Islet of Langerhans (tissue), 1 donor: ENCODE results near the gene ABLIM1.

Experiments
- FAIRE-seq: peaks from one replicate; lab custom pipeline; 2011; peaks lifted over from hg19 to GRCh38; lab: Jason Lieb, UNC

Gene ABLIM1

DNA sequence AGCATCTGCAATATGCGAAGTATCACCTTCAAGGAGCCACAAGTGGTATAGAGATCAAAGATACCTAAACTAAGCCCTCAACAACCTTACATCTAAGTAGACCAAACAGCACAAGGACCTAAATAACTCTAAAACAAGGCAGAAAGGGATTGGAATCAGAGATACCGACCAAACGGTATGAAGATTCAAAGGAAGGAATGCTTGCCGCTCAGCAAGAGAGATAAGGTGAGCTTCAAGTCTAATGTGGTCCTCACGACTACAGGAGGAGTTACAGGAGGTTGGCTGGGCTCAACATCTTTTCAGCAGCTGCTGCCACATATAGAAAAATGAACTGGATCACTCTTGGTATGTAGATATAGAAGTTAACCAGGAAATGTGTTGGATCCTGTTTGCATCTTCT lies 11.6 kb downstream of the ABLIM1 start:
- FAIRE-seq = no peak

DNA sequence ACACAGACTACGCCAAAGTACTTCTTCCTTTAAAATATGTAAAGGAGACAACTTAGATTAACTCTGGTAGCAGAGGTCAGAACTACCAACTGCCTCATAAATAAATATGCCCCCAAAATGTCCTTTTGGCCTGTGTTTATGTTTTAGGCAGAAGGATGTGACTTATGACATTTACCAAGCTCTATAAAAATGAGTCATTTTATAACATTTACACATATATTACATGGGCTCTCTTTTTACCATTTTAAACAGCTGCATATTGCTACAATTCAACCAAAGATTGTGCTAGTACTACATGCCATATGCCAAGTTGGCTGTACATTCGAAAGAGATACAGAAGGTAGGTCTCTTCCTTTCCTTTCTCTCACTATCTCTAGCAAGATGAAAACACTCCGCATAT lies 12.4 kb downstream of the ABLIM1 start:
- no peak for FAIRE-seq

DNA sequence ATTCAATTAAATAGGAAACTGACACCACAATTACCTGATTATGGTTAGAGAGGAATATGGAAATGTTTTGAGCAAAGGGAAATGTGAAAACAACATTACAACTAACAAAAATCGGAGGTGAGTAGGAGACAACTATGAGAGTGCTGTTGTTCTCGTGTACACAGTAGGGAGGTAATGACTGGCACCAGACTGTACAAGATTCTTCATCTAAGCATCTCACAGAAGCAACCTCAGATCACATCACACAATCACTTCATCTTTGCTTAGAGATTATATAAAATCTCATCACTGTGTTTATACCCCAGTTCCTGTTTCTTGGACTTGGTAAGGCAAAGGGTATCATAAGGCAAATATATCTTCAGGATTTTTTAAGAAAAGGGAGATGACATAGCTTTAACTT lies 14.9 kb downstream of the ABLIM1 start:
- FAIRE-seq = peak; percentile 13

DNA sequence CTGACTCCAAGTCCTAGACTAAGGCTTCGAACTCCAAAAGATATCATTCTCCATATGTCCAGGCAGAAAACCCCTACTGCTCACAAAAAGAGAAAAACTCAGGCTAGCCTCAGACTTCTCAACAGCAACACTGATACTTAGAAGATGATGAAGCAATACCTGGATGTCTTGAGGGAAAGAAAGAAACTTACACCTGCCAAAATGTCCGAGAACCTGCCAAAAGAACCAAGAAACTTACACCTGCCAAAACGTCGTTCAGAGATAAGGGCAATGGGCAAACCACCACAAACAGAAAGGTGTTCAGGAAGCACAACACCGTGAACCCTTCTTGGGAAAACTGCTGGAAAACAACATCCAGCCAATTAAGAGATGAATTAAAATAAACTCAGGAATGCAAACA lies 15.3 kb downstream of the ABLIM1 start:
- FAIRE-seq = no peak

DNA sequence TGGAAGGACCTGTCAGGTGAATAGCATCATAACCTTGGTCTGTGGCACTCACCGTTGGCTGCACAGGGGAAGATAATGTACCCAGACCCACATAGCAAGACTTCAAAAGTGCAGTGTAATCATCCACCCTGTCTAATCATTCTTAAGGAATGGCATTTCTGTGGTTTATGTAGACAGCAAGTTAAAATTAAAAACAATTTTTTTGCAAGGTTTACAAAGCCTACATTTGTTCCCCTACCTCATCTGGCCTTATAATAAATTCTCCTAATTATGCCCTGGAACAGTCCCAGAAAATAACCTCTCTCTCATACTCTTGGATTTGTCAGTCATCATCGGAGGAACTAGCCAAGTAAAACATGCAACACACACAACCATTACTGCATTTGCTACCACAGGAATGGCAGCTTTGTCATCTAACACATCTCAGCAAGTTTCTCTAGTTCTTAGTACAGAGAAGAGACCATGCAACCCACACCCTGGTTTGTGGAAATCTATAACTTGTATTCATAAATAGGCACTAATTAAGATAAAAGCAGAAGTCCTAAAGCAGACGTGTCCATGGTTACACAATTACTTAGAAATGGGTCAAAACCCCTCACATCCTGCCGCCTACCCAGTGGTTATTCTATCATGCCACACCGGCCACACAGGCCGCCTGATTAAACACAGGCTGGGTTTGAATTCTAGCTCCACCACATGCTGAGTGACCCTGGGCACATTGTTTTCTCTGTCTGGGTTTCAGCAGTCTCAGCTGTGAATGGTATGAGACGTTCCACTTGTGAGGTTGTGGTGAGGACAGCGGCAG lies 19.1 kb downstream of the ABLIM1 start:
- no peak for FAIRE-seq

DNA sequence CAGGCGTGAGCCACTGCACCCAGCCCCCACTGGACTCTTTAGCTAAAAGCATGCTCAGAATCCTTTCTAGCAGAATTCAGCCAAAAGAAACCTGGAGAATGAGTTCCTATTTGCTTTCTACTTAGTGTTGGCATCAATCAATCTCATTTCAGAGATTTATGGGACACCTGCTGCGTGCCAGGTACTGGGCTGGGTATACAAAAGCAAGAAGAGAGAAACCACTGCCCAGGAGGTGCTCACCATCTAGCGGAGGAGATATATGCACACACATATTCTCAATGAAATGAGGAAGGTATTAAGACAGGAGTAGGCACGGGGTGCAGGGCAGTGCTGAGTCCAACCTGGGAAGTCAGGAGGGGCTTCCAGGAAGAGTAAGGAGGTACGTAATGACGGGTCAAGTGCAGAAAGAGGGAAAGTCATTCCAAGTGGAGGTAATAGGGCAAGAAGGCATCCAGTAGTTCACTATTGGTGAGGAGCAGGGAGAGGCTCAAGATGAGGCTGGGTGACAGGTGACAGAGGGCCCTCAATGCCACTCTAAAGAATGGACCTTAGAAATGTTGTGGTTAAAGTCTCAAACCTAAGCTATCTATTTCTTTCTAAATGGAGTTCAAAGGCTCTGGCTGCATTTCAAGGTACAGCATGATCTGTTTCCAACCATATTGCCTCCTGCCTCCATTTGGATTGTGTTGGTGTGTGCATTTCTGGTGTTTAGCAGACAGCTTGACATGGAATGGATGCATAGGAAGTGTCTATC lies 22.1 kb downstream of the ABLIM1 start:
- no peak for FAIRE-seq

DNA sequence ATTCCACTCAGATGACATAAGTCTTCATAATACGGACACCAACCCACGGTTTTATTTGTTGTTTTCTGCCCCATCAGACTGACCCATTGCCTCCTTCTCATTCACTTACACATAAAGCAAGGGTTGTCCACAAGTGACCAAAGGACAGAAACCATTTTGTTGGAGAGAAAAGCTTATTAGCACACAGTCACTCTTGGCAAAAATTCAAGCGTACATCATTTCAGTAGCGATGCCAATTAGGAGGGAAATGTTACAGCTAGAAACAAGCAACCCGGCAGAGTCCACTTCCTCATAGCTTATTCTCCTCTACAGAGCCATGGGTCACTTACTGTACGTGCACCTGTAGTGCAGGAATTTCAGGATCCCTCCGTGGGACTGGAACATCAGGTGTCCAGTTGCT lies 23.0 kb downstream of the ABLIM1 start:
- no peak for FAIRE-seq

DNA sequence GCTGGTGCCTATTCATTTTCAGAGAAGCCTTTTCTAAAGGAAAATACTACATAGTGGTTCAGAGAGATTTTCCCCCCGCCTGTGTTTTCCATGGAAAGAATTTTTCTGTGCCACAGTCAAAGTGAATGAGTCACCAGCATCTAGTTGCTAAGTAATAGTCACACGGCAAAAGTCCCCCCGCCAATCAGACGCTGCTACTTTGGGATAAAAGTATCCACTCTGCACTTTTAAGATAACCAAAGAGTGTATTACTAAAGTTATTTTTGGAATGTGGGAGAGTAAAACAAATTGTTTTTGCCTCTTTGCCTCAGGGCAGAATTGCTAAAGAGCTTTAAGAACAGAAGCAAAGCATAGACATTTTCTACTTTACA lies 23.5 kb downstream of the ABLIM1 start:
- peak; percentile 85 for FAIRE-seq

DNA sequence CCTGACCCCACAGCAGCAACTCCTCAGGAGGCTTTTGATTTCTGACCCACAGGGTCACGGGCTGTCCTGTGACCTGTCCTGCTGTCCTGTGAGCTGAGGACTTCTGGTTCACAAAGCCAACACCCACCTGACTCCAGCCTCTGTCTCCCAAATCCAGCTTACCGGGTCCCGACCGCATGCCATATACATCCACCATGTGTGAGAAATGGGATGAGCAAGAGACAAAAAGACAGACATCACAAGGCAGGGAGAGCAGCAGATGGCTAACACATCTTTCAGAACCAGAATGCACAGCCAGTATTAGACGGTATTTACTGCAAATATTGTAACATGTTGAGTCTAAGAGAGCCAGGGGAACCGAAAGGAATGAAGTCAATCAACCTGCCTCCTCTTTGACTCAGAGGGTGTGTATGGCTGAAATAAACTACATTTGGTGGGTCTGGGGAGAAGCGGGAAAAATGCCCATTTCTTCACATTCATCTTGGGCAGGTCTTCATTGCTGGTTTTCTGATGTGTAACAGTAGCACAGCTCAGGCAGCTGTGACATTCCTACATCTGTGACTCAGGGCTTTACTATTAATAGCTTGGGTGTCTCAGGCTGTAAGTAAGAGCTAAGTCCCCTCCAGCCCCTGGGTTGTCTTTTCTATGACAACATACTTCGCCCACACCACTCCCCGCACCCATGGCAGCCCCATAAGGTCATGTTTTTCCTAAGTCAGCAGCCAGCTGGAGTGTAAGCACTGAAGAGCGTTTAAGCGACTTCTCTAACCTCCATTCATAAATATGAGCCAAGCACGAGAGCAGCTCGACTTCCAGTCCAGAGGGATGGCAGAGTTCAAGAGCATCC lies 25.0 kb downstream of the ABLIM1 start:
- peak; percentile 97 for FAIRE-seq

DNA sequence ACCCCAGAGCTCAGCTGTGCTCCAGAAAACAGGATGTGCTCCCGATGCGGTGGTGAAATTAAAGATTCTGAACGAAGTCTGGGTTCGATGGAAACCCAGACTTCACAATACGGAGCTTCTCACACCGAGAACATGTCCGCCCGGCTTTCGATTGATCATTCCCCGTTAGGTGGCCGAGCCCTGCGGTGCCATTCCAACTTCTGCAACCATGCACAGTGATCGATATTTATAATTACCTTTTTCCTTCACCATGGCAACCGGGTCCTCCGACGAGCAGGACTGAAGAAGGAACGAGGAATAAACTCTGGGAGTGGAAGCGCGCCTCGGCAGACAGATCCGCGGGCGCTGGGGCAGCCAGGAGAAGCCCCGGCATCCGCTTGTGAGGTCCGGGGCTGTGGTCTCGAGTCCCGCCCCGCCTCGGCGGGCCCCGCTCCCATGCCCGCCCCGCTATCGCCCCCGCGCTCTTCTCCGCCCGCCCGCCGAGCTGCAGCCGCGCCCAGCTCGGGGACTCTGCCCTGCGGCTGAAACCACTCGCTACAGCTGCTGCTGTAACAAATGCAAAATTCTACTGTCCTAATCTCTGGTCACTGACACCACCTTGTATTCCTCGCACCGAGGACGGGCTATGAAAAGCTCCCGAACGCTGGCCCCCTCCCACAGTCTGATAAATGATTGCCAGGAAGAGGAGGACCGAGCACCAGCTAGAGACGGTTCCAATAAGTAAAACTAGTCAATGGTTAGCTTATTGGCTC lies 26.2 kb downstream of the ABLIM1 start:
- FAIRE-seq = peak; percentile 36

DNA sequence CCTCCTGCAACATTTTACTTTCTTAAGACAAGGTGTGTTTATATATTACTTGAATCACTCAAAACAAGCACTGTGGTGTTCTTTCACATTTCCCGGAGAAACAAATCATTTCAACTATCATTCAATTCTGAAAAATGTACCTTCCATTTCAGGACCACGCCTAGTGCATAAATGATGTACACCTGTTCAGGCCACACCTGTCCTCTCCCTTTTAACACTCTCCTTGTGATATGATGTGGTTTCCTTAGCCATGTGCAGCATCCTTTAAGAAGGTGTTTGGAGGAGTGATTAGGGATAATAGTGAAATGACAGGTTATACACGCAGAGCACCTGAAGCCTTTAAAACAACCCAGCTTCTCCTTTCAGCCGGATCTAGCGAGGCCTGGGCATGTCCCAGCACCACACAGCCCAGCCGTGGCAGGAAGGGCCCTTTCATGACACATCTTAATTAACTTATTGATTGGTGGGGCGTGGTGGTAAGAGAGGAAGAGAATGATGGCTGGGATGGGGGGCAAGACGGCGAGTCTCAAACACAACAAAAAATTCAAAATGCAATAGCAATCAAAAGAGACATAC lies 26.9 kb downstream of the ABLIM1 start:
- no peak for FAIRE-seq

DNA sequence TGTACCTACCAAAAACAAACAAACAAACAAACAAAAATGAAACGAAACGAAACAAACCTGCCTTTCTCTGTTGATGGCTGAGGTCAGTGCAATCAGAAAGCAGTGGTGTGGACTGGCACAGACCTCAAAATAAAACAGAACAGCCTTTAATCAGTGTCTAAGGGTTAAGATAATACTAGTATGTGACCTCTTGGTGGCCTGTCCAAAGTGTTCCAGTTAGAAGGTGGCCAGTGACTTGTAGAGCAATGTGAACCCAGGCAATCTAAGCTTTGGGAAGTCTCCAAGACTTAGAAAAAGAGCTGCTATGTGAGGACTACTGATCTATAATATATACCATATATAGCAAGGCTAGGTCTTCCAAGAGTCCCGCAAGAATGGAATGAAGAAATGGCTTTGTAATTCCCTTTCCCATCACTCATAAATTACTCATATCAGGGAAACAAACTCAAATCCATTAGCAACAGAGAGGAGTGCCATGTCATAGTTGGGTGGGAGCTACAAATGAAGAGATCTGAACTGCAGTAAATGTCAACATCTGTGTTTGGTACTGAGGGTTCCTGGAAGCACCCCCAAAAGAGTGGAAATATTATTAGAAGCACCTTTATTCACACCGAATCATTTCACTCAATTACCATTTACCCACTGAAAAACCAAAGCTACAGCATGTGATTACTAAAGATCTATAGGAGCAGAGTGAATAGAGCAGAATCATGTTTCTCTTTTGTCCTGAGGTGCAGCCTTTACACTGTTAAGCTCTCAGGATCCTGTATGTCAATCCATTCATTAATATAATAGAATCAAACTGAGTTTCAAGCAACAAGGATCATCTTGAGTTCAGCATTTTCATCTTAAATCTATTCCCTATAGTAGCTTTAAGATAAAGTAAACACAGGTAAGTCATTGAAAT lies 28.0 kb downstream of the ABLIM1 start:
- FAIRE-seq = peak; percentile 72

DNA sequence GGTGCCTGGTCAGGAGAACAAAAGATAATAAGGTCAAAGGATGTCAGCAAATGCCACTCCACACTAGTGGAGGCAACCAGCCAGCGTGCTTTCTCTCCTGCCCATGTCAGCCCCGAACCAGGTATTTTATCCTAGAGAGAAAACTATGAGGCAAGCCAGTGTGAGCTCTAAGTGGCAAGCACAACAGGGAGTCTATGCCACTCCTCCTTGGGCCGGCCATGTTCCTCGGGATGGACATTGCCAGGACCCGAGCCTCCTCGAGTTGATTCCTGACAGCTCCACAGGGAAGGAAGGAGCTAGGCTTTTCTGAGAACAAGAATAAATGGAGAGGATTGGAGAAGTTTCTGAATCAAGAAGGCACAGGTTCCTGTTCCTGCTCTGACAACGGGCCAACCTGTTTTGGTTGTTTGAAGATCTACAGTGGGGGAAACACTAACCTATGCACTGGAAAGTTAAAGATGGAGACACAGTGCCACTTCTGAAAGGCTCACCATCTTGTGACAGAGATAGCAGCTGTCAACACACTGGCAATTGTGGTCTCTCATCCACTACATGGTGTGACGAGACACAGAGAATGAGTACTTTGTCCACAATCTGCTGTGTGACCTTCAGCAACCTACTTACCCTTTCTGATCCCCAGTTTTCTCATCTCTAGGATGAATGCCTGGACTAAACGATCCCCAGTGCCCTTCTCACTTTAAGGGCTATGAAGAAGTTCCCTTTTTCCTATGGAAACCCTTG lies 28.8 kb downstream of the ABLIM1 start:
- no peak for FAIRE-seq

DNA sequence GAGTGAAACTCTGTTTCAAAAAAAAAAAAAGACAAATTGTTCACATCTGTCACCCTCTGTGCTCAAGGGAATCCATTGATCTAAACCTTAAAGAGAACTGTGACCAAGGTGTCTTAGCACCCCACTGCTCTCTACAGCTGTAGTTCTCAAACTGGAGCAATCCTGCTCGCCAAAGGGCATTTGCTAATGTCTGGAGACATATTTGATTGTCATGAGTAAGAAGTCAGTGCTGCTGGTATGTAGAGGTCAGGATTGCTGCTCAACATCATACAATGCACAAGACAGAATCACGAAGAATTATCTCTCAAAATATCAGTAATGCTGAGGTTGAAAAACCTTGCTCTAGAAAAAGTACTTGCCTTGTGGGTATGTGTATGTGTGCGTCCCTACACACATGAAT lies 30.0 kb downstream of the ABLIM1 start:
- no peak for FAIRE-seq

DNA sequence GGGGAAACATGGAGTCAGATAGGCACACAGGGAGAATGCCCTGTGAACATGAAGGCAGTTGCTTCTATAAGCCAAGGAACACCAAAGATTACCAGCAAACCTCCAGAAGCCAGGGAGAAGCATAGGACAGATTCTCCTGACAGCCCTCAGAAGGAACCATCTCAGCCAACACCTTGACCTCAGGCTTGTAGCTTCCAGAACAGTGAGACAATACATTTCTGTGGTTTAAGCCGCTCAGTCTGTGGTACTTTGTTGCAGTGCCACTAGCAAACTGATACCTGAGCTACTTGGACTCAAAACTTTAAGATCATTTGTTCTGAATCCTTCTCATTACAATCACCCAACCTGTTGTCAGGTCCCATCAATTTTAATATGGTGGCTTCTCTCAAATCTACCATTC lies 31.2 kb downstream of the ABLIM1 start:
- FAIRE-seq = no peak

DNA sequence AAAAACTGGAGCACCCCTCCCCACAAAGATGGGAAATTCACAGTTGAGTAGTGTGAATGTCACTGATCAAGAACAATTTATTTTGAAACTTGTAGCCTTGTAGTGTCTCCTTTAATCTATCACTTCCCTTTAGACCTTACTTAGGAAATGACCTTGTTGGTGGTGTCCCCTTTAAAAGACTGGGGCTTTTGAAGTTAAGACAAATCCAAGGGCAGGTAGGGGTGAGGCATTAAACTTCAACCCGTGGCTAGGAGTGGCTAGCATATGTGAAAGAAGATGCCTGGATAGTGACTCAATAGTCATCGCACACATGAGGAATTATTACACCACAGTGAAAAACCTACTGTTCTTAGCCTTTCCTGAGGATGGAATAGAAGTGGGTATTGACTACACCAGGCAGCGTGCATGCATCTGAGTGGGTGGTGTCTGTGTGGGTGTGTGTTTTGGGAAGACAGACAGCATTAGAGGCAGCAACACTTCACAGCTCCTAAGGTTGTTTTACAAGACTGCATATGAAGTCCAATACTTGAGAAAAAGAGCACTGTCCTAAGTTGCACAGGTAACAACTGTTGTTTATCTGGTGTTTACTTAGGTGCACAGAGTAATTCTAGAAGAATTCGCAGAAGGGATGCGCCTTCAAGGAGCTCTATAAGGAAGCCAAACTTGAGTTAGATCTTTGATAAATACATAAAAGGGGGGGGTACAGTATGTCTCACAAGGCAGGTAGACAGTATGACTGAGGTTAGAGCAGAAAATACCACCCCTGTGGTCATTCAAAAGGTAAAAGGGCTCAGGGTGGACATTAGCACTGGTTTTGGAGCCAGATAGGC lies 32.9 kb downstream of the ABLIM1 start:
- no peak for FAIRE-seq

DNA sequence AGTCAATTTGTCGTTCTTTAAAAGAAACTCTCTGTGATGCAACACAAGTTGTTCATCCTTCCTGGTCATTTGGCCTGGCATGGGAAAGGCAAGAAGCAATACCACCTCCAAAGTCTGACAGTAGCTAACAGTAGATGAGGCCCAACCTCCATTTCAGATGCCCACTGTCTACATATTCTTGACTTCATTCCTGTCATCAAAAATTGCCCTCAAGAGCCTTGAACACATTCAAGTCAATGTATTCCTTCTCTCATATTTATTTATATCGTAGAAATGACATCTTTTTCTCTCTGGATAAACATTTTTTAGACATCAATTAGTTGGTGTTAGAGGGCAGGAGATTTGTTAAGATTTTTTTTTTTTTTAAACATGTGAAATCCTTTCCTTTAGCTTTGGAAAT lies 33.7 kb downstream of the ABLIM1 start:
- no peak for FAIRE-seq

DNA sequence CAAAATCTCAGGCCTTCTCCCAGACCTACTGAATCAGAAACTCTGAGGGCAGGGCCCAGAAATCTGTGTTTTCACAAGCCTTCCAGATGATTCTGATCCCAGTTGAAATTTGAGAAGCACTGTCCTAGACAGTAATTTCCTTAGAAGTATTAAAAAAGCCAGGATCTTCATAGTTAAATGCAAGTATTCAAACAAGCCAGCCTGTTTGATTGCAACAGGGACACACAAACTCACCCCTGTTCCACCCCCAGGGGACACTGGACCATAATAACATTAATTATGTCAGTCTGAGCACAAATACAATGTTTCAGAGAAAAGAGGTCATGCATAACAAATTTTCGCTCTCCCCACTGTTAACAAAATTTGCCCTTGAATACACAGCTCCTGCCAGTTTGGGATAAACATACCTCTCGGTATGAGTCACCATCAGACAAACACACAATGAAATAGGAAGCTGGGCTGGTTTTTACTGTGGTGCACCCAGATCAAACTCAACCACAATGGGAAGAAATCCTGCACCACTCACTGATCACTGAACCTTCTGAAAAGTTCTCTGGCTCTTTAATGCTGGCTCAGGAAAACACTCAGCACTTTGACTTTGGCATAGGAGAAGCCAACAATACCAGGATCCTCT lies 34.3 kb downstream of the ABLIM1 start:
- FAIRE-seq = peak; percentile 36

DNA sequence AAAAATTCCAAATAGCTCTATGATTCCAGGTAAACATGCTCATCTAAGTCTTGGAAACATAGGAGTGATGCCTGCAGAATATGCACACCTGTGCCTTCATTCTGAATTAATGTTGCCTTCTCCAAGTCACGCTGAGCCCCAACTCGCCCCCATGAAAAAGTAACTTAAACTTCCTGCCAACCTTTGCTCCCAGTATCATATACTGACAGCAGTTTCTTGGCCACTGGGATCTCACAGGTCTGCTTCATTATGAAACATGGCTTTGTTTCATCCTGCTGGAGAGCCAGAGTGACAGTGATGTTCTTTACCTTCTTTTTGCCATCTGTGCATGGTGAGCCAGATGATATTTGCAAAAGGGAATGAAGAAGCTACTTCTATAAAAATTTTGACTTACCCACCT lies 34.9 kb downstream of the ABLIM1 start:
- no peak for FAIRE-seq
